GM21526 (cell line): ENCODE measurements around the gene PPME1.

ENCODE experiments used
- ATAC-seq: cut with Tn5 transposase; IDR thresholded peaks from one replicate; pipeline ENCODE4 v1.9.1; 2021; ENCODE audit warnings: moderate library complexity; ENCODE audit not compliant: unreplicated experiment, low FRiP score

The PPME1 gene

GRCh38 chr11:74157169-74157568 is 13.9 kb upstream of the PPME1 start:
- no peak for ATAC-seq

- ATAC-seq: no peak
Observed at GRCh38 chr11:74159642-74160041, 11.4 kb upstream of the PPME1 start.

DNA sequence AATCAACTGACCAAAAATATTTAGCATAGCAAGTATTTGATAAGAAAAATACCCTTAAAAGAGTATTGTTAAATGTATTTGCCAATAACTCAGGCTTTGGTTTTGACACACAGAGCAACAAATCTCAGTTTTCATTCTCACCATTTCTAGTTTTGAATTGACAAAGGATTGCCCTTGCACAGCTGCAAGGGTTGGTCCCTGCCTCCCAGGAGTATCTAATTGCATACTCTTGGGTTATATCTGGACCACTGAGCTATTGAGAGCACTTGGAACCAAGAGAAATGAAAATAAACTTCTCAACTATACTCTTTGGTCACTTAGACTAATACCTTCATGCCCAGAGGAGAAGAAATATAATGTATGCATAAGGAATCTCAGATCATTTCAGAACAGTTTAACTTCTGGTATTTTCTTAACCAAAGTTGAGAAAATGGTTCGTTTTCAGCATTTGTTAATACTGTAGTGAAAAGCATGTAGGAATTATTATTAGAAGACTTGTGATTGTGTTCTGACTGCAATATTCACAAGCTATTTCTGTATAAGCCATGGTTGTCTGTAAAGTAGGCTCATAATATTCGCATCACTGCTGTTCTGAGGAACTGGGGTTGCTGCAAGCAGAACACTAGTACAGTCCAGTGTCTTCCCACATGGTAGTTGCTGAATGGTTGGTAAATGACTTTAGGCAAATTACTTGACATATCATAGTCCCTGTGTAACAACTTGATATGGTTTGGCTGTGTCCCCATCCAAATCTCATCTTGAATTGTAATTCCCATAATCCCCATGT is 8.2 kb upstream of the PPME1 start:
- ATAC-seq: no peak

- ATAC-seq: no peak
Observed at GRCh38 chr11:74168838-74169237, 2.3 kb upstream of the PPME1 start.

DNA sequence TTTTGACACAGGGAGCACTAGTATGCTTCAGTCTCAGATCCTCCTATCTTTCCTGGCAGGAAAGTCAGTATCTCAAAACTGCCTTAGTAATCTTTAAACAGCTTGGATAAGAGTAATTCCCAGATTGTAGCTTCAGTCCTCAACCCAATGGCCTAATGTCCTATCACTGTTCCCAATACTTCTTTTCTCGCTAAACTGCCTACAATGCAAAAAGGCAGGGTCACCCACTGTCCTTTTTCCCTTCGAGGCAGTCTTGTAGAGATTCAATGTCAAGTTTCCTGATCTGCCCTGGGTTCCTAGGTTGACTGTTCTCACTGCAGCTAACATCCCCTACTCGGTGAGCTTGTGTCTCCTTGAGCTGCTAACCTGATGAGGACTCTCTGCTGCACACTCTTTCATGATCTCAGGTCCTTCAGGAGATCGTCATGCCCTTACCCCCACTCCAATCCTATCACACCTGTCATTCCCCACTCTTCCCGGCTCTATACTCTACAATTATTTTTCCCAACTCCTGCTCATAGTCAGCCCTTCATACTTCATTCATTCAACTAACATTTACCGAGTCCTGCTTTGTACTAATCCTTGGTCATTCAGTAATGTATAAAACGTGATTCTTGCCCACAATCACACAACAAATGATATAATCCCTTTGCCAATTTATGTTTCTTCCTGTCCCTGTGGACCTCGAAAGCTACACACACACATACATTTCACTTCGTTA is 1.2 kb upstream of the PPME1 start:
- no peak for ATAC-seq

GRCh38 chr11:74171630-74171968 is 510 bp downstream of the PPME1 start:
- no peak for ATAC-seq

DNA sequence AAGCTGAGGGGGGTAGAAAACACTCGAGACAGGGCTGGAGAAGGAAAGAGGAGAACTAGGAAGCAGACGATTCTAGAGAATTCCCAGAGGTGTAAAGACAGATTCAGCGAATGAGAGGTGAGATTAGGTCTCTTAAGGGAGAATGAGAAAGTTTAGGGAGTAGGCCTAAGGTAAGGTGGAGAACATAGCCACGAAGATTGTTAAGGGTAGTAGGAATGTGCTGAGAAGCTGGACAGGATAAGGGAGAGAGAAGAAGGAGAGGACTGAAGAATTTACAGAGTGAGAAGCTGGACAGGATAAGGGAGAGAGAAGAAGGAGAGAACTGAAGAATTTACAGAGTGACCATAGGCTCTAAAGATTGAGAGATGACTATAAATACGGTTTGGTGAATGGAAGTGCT is 908 bp downstream of the PPME1 start:
- ATAC-seq: no peak

GRCh38 chr11:74175920-74176319 is 4.8 kb downstream of the PPME1 start:
- ATAC-seq: no peak

DNA sequence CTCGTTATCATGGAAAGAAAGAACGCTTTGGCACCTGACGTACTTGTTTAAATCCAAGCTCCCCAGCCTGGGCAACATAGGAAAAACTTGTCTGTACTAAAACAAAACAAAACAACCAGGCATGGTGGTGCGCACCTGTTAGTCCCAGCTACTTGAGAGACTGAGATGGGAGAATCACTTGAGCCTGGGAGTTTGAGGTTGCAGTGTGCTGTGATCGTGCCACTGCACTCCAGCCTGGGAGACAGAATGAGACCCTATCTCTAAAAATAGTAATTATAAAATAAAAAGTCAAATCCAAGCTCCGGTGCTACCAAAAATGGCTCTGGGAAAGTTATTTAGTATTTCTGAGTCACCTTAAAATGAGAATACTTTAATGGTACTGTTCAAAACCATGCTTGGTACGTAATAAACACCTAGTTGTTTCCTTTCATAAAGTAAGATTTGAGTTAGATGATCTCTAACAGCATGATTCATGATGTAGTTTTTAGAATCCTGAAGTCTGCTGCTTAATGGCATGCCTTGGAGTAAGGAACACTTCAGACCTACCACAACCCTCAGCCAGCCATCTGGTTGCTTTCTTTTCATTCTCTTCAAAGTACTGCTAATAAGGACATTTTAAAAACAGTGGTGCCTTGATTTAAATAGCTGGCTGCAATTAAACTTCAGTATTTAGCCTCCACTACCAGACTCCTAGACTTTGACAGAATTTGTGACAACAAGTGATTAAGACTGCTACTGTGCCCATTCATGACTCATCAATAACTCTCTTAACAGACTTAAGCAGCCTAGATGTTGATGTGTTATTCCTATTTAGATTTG is 8.4 kb downstream of the PPME1 start:
- no peak for ATAC-seq

DNA sequence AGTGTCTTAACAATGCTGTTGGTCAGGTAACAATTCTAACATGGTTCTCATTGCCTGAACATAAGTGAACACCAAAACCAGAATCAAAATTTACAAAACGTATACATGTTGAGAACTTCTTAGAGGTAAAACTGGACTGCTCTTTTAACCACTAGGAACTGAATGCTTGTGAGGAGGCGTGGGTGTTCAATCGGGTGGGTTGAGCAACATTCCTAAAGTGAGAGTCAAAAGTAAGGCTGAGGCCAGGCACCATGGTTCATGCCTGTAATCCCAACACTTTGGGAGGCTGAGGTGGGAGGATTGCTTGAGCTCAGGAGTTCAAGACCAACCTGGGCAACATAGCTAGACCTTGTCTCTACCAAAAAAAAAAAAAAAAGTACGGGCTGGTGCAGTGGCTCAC is 11.5 kb downstream of the PPME1 start:
- no peak for ATAC-seq

- ATAC-seq: no peak
Observed at GRCh38 chr11:74185285-74185684, 14.2 kb downstream of the PPME1 start.

DNA sequence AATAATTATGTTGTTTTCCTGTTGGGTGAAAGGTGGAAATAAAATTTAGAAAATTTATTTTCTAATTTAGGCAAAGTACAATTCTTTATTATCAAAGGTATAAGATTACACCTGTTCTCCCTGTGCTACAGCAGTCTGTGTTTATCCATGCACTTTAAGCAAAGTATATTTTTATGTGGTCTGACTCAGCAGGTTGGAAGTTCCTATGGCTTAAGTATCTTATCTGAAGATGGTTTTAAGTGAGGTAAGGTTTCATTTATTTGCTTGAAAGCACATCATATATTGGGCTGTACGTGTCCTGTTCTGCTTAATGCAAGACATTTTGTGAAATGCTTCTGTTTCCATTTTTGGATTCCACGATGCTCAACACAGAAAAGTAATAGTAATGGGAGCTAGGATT is 14.6 kb downstream of the PPME1 start:
- ATAC-seq: no peak

GRCh38 chr11:74195828-74196227 is 24.7 kb downstream of the PPME1 start:
- ATAC-seq: no peak

DNA sequence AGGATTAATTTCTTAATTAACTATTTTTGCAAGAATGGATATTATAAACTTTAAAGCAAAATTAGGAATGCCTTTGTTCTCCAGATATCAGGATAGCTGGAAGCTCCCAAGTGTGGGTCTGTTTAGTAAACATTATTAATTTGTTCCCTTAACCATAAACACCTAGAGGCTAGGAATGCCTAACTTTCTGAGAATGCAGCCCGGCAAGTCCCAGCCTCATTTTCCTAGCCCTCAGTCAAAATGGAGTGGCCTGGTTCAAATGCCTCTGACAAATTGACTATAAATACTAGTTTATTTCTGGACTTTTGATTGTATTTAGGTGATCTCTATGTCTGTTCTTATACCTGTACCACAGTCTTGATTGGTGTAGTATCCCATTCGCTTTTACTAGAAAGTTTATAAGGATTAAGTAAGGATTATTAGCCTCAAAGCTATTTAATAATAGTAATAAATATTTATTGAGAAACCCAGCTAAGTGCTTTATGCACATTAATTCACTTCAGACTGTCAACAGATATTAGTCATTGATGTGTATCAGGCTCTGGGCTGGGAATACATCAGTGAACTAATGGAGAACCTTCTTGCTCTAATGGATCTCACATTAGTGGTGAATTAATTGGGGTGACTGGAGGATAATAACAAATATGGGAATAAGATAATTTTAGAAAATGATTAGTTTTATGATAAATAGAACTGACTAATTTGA is 25.8 kb downstream of the PPME1 start:
- no peak for ATAC-seq

- no peak for ATAC-seq
Observed at GRCh38 chr11:74203966-74204365, 32.9 kb downstream of the PPME1 start.

DNA sequence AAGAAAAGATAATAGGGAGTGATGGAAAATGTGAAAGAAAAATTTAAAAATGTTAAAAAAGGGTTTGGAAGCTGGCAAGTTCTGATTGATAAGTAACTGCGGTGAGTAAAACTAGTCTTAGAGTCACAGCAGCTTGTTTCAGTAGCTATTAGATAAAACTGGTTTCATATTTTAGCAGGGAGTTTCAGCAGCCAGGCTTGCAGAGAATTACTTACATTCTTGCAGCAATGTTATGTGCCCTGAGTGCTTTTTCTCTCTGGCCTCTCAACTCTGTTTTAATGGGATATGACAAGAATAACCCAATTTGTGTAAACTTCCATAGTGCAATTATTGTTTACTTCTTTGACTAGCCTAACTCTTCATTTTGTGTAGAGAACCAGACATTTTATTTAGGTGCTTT is 33.6 kb downstream of the PPME1 start:
- ATAC-seq: no peak

- no peak for ATAC-seq
Observed at GRCh38 chr11:74205181-74205580, 34.1 kb downstream of the PPME1 start.

DNA sequence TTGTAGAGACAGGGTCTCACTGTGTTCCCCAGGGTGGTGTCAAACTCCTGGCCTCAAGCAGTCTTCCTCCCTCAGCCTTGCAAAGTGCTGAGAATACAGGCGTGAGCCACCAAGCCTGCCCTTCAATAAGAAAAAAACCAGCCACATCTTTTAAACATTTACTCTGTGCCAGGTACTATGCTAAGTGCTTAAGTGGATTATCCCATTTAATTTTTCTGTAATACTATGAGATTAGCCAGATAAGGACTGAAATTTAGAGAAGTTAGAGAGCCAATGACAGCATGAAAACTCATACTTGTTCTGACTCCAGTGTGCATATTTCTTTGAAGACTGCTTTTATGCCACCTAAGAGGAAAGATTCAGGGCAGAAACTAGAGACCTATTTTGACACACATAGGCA is 35.7 kb downstream of the PPME1 start:
- no peak for ATAC-seq

DNA sequence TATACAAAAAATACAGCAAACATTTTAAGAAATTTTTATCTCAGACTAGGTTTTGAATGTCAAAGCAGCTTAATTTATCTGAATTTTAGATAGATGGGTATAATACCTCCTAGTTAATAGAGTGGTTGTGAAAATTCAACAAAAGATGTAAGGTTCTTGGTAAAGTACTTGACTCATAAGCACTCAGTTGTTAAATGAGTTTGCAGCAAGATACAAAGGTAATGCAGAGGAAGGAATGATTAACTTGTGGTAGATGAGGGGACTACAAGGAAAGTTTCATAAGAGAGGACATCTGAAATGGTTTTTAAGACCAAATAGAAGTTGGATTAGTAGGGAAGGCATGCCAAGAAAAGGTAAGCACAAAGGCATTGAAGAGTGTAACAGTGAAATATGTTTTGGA is 37.4 kb downstream of the PPME1 start:
- ATAC-seq: no peak

DNA sequence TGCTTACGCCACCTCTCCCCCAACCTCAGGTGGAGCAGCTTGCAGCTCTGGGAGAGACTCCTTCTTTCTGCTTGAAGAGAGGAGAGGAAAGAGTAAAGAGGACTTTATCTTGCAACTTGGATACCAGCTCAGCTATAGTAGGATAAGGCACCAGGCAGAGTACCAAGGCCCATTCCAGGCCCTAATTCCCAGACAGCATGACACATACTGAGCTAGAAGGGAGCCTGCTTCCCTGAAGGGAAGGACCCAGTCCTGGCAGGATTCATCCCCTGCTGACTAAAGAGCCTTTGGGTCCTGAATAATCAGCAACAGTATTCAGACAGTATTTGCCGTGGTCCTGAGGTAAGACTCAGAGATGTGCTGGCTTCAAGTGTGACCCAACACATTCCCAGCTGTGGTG is 41.4 kb downstream of the PPME1 start:
- ATAC-seq: no peak

DNA sequence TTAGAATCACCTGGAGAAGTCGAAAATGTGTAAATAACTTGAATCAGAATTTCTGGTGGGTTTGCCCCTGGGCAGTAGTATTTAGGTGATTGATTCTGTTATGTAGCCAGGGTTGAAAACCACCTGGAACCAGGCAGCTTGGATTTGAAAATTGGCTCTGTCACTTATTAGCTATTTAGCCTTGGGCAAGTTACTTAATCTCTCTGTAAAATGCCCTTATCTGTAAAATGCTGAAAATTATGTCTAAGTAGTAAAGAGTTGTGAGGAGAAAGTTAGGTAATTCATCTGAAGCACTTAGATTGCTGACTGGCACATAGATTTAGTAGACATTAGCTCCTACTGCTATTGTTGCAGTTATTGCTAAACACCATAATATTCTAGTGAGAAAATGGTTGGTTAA is 49.3 kb downstream of the PPME1 start:
- no peak for ATAC-seq
